T-helper 1 cell (primary cell): ENCODE measurements around the gene ARMH1.
"Not testable (repeated sequence)": the region's sequence is repeated elsewhere in the genome, so short reads cannot be mapped to it uniquely, and the experiment has no call there.

ENCODE experiments used
- DNase-seq, 5 donors: peaks; one replicate each; pipeline ENCODE4 v3.0.0-alpha.2; 2012 to 2020

Gene ARMH1

GRCh38 chr1:44724296-44724954, 49.9 kb downstream of the ARMH1 start:
- DNase-seq, result peak in 1 of 5 donors; percentile 13

GRCh38 chr1:44724955-44725698, 50.6 kb downstream of the ARMH1 start:
- no peak for DNase-seq

GRCh38 chr1:44730741-44731512, 56.4 kb downstream of the ARMH1 start, which contains the start of gene RNU5D-1:
RNU5D-1 (minus strand) TSS chr1:44731170.
- DNase-seq, result peak; percentile 74 to 94 (median 88)

GRCh38 chr1:44733365-44733764, 58.9 kb downstream of the ARMH1 start:
- DNase-seq, result no peak

- no peak for DNase-seq
These were observed 59.3 kb downstream of the ARMH1 start for GRCh38 chr1:44733784-44734183.

GRCh38 chr1:44735992-44736391, 61.5 kb downstream of the ARMH1 start:
- no peak for DNase-seq

GRCh38 chr1:44738953-44739306, 64.4 kb downstream of the ARMH1 start:
- not testable (repeated sequence) for DNase-seq

- peak; percentile 92 to 98 (median 94) for DNase-seq
These were observed 65.0 kb downstream of the ARMH1 start, which contains the start of gene KIF2C for GRCh38 chr1:44739307-44740178. KIF2C (plus strand) TSS chr1:44739837; CDS start chr1:44739933, 96 bp downstream.

GRCh38 chr1:44740179-44740617, 65.7 kb downstream of the ARMH1 start:
- peak in 1 of 5 donors; percentile 31 for DNase-seq

- no peak for DNase-seq
These were observed 68.7 kb downstream of the ARMH1 start for GRCh38 chr1:44743211-44743610.

GRCh38 chr1:44747878-44748277, 73.4 kb downstream of the ARMH1 start:
- DNase-seq, result no peak

GRCh38 chr1:44757420-44757819, 82.9 kb downstream of the ARMH1 start:
- DNase-seq, result no peak

GRCh38 chr1:44759077-44759476, 84.6 kb downstream of the ARMH1 start:
- no peak for DNase-seq

- DNase-seq, result no peak
These were observed 86.4 kb downstream of the ARMH1 start for GRCh38 chr1:44760876-44761275.

- not testable (repeated sequence) for DNase-seq
These were observed 91.9 kb downstream of the ARMH1 start for GRCh38 chr1:44766421-44766820.
